Mesenteric fat pad (tissue), 1 donor: ENCODE data around the gene ASTN2. TPM values are rescaled to one million over a fixed set of nuclear protein-coding genes. Genes with fewer than 3 reads are reported as not detected.
"Not testable (repeated sequence)": the region's sequence is repeated elsewhere in the genome, so short reads cannot be mapped to it uniquely, and the experiment has no call there.

Source experiments
- DNase-seq: peaks from one replicate; pipeline ENCODE4 v3.0.0-alpha.2; 2020; ENCODE audit warnings: low spot score
- total RNA-seq: library from RNA; stranded (reverse); fragmentation: NEBNext Ultra II Directional; extraction: Animal tissue kit (Norgen Biotek cat#: 25700); gene quantifications from one replicate; pipeline ENCODE4 v1.2.1, GENCODE V29; 2021
- donor health status: DM: yes; HTN: yes; CAD: no.

The ASTN2 gene
- total RNA-seq, 1 donor from 2014 or later, result 3.1 TPM

DNA sequence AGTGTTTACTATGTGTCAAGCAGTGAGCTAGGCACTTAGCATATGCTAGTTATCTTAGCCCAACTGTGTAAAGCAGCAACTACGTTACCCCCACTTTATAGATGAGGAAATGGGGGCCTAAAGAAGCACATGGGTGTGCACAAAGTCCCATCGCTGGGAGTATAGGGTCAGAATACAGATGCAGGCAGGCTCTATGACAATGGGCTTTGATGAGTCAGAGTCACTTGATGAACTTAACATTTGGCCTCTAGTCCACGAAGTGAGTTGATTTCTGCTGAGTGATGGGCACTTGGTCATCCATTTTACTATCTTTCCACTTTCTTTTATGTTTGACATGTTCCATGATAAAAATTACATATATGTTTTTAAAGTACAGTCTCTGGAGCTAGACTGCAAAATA lies 523.4 kb downstream of the ASTN2 start:
- DNase-seq, result no peak

DNA sequence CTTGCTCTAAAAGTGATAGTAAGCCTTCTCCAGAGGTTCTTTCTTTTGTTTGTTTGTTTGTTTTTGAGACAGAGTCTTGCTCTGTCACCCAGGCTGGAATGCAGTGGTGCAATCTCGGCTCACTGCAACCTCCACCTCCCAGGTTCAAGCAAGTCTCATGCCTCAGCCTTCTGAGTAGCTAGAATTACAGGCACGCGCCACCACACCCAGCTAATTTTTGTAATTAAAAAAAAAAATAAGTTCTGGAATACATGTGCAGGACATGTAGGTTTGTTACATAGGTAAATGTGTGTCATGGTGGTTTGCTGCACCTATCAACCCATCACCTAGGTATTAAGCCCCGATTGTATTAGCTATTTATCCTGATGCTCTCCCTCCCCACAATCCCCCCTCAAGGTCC lies 526.4 kb downstream of the ASTN2 start:
- not testable (repeated sequence) for DNase-seq

DNA sequence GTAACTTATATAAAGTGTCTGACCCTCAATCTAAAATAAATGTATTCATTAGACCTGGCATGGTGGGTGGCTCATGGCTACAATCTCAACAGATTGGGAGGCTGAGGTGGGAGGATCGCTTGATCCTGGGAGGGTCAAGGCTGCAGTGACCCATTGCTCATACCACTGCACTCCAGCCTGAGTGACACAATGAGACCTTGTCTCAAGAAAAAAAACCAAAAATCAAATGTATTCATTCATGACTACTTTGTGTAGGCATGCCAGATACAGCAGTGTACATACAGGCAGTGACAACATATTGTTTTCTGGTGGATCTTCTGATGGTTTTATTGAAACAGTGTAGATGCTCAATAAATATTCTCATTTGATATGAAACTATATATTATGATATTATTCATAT lies 526.8 kb downstream of the ASTN2 start:
- no peak for DNase-seq

DNA sequence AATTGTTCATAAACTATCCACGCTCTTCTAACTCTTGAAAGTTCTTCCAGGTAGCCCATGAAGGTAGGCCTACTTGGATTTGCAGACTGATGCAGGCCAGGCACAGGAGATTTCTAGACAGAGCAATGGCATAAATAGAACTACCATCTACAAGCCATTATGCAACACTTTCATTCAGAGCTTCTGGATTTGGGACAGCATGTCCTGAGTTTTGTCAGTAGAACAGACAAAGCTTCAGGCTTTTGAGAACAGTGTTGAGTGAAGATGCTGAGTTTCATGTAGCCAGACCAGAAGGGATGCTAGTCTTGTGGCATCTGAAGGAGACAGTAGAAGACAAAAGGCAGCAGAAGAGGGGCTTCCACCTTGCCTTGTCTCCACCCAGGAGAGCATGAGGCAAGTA lies 531.2 kb downstream of the ASTN2 start:
- DNase-seq, result no peak

DNA sequence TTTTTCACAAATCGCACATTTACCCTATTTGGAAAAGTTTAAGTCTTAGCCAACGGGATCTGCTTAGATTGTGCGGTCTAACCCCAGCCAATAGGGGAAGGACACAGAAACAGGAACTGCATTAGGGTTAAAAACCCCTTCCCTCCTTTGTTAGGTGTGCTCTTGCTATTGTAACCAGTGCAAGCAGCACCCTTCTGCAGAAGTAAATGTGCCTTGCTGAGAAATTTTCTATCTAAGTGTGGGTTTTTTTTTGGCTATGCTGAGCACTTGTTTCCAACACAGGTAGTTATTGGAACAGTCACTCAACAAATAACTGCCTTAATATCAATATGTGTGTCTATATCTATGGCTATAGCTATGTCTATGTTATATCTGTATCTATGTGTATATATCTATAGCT lies 537.8 kb downstream of the ASTN2 start:
- no peak for DNase-seq

DNA sequence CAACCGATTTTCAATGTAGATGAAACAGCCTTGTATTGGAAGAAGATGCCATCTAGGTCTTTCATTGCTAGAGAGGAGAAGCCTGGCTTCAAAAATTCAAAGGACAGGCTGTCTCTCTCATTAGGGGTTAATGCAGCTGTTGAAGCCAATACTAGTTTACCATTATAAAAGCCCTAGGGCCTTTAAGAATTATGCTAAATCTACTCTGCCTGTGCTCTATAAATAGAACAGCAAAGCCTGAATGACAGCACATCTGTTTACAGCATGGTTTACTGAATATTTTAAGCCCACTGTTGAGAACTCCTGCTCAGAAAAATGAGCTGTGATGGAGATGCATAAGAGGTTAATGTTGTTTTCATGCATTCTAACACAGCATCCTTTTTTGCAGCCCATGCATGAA lies 539.3 kb downstream of the ASTN2 start:
- DNase-seq, result no peak

DNA sequence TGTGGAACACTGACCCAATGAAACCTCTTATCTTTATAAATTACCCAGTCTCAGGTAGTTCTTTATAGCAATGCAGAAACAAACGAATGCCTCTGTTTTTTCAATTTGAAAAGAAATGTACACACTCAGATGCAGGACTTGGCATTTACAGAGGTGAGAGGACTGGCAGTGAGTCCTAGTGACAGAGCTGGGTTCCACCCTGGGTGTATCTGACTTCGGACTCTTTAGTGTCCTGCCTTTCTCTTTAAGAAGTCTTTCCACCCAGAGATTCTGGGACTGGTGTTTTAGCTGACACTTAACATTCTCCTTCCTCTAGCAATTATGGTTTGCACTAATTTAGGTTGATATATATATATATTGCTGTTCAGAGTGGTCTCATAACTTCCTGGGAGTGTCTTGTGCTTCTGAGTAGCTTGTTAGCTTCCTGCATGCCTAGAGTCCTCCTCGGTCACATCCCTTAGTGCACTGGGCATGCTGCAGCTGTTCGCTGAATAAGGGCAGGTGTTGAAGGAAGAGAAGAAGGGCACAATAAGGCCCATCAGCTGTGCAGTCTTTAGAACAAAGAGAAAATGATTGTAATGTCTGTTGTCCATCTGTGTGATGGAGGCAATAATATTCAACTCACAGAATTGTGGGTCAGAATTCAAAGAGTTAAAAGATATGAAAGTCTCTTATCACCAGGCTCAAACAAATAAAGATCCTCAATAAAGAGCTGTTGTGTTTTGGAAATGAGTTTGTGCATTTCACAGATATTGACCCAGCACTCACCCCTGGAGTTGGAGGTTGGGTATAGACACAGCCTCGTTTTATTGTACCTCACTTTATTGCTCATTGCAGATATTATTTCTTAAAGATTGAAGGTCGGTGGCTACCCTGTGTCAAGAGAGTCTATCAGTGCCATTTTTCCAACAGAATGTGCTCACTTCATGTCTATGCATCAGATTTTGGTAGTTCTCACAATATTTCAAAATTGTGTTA lies 540.6 kb downstream of the ASTN2 start:
- no peak for DNase-seq

DNA sequence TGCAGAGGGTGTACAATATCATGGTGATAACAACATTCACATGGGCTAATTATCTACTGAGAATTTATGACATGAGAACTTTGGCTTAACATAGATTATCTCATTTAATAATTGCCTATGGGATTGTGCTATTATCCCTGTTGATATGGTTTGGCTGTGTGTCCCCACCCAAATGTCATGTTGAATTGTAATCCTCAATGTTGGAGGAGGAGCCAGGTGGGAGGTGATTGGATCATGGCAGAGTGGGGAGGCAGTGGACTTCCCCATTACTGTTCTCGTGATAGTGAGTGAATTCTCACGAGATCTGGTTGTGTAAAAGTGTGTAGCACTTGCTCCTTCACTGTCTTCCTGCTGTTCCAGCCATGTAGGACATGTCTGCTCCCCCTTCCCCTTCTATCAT lies 541.4 kb downstream of the ASTN2 start:
- no peak for DNase-seq

DNA sequence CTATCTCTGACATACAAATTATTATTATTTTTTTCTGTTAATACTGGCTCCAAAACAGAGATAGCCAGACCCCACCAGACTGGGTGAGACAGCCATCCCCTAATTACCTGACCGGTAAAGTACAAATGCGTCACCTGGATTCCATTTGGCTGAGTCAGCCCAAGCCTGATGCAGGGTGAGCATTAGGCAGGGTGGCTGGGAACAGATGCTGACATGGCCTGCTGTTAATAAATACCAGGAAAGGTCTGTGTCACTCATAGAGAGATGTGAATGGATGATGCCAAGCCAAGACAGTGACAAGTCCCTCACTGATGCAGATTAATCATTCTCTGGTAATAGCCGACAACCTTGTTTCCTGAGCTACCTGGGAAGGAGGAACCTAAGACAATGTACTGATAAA lies 544.3 kb downstream of the ASTN2 start:
- DNase-seq, result no peak

DNA sequence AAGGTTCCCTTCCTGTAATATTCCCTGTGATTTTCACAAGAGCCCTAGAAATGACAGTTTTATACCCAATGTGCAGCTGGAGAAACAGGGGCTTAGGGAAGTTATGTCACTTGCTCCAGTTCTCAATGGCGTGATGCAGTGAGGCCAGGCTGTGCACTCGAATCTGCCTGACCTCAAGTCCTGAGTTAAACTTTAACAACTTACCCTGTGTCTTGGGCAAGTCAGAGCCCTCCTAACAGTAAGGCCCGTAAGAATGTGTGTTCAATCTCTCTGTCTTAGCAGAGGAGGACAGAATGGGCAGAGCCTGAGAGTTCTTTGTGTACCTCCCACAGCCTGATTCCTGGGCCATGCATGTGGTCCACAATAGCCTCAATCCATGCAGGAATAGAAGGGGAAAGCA lies 546.7 kb downstream of the ASTN2 start:
- no peak for DNase-seq

DNA sequence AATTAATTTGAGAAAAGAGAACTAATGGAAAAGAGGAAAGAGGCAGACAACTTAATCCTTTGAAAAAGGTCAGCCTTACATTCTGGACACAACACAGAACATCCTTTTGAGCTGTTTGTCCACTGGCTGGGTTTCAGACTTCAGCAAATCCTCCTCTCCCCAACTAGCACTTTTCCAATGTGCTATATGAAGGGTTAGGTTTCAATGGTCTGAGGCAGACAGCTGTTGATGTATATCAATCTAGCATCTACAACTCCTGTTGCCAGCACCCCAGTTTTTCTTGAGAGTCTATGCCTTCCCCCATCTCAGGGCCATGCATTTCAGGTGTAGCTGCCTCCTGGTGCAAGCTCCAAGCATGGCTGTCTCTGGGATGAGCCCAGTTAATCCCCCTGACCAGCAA lies 553.5 kb downstream of the ASTN2 start:
- DNase-seq, result no peak

DNA sequence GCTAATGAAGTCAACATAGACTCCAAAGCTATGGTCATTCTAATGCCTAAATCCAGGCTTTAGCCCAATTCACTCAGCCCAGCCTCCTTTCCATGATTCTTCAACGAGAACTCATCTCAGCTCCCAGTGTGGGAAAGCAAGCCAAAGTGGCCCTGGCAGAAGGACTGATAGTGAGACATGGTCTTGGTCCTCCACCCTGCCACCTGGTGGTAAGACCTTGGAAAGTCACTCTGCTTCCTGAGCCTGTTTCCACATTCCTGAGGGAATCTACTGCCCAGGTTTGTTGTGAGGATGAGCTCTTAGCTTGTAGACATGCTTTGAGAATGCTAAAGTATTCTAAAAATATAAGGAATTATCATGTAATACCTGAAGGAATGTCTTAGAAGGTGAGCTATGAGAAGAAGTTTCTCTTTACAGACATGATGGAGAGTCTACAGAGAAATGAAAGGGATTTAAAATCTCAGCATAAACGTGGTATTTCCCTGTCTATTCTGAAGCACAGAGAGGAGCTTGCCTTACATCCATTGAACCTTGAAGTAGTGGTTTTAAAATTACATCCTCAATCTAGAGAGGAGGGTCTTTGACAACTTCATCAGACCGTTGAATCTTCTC lies 554.2 kb downstream of the ASTN2 start:
- no peak for DNase-seq

DNA sequence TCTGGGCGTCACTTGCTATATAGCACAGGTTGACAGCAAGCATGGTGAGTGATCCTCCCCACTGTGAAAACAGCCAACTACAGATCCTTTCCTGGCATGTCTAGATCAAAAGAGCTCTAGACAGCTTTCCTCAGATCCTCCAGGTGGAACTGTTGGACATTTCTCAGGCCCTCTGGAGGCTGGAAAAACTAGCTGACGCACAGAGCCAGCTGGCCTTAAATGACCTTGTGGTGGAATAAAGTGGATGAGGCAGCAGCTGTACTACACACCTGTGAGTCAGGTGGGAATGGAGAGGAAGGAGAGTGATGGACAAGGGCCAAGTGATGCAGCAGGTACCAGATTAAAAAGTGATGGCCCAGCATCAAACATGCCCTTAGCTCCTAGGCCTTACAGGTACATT lies 555.1 kb downstream of the ASTN2 start:
- DNase-seq, result no peak

DNA sequence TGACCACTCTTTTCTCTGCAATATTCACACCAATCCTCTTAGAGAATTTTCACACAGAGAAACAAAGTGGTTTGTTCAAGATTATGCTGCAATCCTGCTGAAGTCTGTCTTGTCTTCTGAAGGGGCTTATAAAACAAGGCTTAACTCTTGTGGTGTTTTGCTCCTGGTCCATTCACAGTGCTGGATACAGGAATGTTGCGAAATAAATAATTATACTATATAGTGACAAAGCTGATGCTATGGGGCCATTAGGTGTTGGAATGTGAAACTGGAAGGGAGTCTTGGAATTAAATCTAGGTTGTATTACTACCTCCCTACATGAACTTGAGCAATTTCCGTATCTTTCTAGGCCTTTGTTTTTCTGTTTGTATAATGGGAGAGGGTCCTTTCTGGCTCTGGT lies 557.5 kb downstream of the ASTN2 start:
- DNase-seq, result no peak

DNA sequence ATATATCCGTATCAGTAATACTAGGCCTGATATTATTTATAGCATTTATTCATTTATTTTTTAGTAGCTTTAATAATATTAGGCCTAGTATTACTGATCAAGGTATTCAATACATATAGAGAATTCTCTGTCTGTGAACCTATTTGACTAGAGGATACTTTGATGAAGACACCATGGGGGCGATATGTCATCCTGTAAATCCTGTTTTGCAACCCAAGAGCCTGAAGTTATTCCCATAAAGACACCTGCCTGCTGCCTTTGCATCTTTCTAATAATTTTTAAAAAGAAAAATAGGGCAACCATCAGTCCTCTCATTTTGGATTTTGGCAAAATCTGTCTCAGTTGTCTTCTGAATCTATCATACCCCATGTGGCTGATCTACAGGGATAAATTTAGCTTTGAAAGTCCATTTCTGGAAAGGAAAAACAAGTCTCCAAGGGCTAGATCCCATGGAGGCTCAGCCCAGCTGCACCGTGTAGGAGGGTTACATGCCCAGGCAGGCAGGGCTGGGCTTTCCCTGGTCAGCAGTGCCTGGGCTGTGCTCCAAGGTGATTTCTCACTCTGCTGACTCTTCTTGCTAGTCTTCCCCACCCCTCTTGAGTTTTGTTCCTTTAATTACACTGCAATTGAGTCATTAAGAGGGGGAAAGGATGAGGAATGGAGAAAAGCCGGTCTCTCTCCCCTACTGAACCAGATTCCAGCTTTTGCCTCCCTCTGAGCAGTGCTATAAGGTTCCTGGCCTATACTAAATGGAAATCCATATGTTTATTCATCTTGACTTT lies 558.8 kb downstream of the ASTN2 start:
- DNase-seq, result no peak

DNA sequence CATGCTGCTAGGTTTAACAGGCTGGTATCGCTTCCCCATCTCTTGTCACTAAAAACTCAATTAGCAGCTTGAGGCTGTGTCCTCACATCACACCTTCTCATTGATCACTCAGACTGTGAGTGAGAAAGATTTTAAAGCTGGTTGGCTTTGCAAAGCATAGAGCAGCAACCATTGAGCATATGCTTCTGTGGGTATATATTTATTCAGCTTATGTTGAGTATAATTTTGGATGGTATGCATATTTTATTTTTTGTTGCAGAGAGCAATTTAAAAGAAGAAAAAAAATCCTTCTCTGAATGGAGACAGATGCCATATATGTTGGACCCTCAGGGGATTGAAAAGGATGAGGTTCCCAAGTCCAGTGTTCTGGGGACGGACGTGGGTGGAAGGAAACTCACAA lies 565.1 kb downstream of the ASTN2 start:
- no peak for DNase-seq

DNA sequence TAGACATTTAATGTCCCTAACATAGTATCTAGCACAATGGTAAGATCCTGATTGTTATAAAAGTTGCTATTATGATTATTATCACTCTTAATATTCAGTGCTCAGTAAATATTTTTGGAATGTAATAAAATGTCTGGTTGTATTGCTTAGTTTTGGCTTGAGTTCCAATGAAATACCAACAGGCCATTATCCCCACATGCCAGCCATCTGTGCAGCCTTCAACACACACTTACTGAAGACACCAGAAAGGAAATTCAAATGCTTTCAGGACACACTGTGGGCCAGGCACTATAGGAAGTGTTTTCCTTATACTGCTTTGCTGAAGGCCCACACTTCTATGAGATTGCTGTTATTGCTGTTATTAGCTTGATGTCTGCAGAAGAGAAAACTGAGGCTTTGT lies 570.2 kb downstream of the ASTN2 start:
- DNase-seq, result no peak

DNA sequence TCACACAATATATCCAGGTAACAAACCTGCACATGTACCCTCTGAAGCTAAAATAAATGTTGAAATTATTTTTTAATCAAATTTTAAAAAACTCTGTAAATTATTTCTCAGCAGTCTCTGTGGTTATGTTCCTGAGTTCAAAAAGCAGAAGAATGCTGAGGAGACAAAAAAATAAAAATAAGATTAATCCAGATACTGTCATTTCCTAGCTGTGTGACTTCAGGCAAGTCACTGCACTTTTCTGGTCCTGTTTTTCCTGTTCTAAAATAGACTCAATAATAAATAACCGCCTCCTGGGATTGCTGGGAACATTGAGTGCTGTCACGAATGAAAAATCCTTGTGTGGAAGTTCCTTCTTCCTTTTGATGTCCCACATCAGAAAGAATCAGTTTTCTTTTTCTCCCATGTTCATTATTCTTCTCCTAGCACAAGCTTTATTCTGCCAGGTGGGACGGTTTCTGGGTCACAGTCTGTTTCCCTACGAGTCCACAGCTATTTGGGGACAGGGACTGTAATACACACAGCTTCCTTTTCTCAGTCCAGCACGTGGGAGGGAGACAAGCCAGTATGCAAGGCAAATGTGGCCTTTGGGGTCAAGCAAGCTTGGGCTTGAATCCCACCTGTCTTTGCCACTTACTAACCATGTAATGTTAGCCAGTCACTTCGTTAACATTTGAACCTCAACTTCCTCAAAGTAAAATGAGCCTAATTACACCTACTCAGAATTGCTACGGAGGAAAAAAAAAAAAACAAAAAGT lies 570.8 kb downstream of the ASTN2 start:
- no peak for DNase-seq

DNA sequence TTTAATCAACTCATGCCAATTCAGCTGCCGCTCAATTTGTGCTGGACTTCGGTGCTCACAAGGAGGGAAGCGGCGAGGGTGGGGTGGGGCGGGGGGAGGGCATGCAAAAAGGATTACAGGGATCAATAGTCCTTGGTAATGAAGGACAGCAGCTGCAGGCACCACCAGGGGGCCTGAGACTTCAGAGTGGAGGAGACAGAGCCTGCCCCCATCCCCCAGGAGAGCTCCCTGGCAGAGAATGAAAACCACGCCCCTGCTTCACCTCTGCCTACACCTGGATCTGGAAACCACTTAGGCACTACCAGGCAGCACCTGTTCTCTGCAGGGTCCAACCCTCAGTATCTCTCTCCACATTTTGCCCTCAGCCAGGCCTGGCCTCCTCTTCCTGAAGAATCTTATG lies 572.2 kb downstream of the ASTN2 start:
- no peak for DNase-seq

DNA sequence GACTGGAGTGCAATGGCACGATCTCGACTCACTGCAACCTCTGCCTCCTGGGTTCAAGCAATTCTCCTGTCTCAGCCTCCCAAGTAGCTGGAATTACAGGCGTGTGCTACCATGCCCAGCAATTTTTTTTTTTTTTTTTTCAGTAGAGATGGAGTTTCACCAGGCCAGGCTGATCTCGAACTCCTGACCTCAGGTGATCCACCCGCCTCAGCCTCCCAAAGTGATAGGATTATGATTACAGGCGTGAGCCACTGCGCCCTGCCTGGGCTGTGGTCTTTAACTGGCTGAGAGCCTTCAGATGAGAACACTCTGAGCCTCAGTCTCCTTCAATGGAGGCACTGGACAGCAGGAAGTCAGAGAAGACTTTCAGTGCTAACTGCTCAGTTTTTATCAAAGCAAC lies 576.4 kb downstream of the ASTN2 start:
- not testable (repeated sequence) for DNase-seq
